GM18909 (cell line): ENCODE measurements around the gene GDF7.

Source experiments
- ATAC-seq: cut with Tn5 transposase; IDR thresholded peaks from one replicate; pipeline ENCODE4 v1.9.1; 2021; ENCODE audit warnings: mild to moderate bottlenecking; ENCODE audit not compliant: unreplicated experiment, poor library complexity

GDF7 gene

GRCh38 chr2:20728114-20728758 is 61.3 kb downstream of the GDF7 start:
- ATAC-seq, result no peak
